GM19455 (cell line): ENCODE results near the gene SEPTIN11.

Experiments
- ATAC-seq: cut with Tn5 transposase; IDR thresholded peaks from one replicate; pipeline ENCODE4 v1.9.1; 2021; ENCODE audit not compliant: unreplicated experiment

The SEPTIN11 gene

GRCh38 chr4:76977736-76978350 is 28.3 kb downstream of the SEPTIN11 start:
- ATAC-seq: no peak

GRCh38 chr4:76979236-76979635 is 29.7 kb downstream of the SEPTIN11 start:
- ATAC-seq: no peak

- ATAC-seq: no peak
Measured at GRCh38 chr4:76980261-76980660, 30.7 kb downstream of the SEPTIN11 start.

- ATAC-seq: no peak
Measured at GRCh38 chr4:76981644-76982043, 32.1 kb downstream of the SEPTIN11 start.

- ATAC-seq: no peak
Measured at GRCh38 chr4:76982638-76983584, 33.4 kb downstream of the SEPTIN11 start.

- ATAC-seq: no peak
Measured at GRCh38 chr4:76984127-76984526, 34.6 kb downstream of the SEPTIN11 start.

- no peak for ATAC-seq
Measured at GRCh38 chr4:76984788-76985211, 35.2 kb downstream of the SEPTIN11 start.

- ATAC-seq: no peak
Measured at GRCh38 chr4:76987153-76987591, 37.6 kb downstream of the SEPTIN11 start.

GRCh38 chr4:76987685-76988084 is 38.1 kb downstream of the SEPTIN11 start:
- ATAC-seq: no peak

GRCh38 chr4:76989391-76990061 is 40.0 kb downstream of the SEPTIN11 start:
- no peak for ATAC-seq

GRCh38 chr4:76990288-76991080 is 40.9 kb downstream of the SEPTIN11 start:
- ATAC-seq: no peak

- ATAC-seq: no peak
Measured at GRCh38 chr4:76991161-76991660, 41.7 kb downstream of the SEPTIN11 start.

GRCh38 chr4:76993787-76994641 is 44.5 kb downstream of the SEPTIN11 start:
- peak; percentile 88 for ATAC-seq

GRCh38 chr4:76995776-76996175 is 46.2 kb downstream of the SEPTIN11 start:
- ATAC-seq: no peak

- no peak for ATAC-seq
Measured at GRCh38 chr4:76996445-76996844, 46.9 kb downstream of the SEPTIN11 start.

- no peak for ATAC-seq
Measured at GRCh38 chr4:76997077-76997476, 47.5 kb downstream of the SEPTIN11 start.

- ATAC-seq: no peak
Measured at GRCh38 chr4:76997532-76997931, 48.0 kb downstream of the SEPTIN11 start.

- ATAC-seq: no peak
Measured at GRCh38 chr4:76998251-76998901, 48.8 kb downstream of the SEPTIN11 start.
